Measurements from ENCODE around the gene PRDM16. TPM values are rescaled to one million over a fixed set of nuclear protein-coding genes. Genes with fewer than 3 reads are reported as not detected.

PRDM16 gene
- total RNA-seq, 1 experiment from 2014 or later, result 5.3 TPM

DNA sequence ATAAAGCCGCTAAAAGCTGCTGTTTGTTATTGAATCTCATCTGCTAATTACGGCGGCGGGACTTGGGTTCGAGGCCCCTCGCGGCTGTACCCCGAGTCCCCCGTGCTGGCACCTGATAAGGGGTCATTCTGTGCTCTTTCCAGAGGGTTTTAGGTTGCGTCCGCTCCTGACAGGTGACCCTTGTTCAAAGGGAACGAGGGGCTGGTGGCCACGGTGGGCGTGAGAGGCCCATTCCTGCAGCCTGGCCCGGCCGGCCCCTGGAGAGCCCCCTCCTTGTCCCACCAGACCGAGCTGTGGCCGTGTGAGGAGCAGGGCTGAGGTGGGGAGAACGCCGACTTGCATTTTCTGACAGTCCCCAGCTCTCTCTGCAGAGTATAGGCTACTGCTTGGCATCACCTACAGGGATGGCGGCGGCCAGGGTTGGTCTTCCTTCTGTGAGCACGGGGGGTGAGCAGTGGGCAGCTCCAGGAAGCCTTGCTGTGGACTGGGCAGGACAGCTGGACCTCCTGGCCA lies 12.2 kb downstream of the PRDM16 start:
- H3K9me3 Mint-ChIP-seq (ENCODE audit: unreplicated experiment), result no peaks in the 10 kb centered on the region
- no peak overlapping the region for H3K4me3 Mint-ChIP-seq (ENCODE audit: unreplicated experiment)
- no peaks in the 10 kb centered on the region for H3K27me3 Mint-ChIP-seq (ENCODE audit: insufficient read depth, unreplicated experiment)
- Histone ChIP-seq H3K27me3 (replicated peaks; ENCODE audit: control insufficient read depth, insufficient read depth, low read length) (no peaks in the 10 kb centered on the region), H3K36me3 (ENCODE audit: control insufficient read depth, insufficient read depth, low read length) (no peaks in the 10 kb centered on the region), H3K4me3 (ENCODE audit: low read depth, low read length) (no peak overlapping the region), H3K4me1 (no peaks in the 10 kb centered on the region), H3K9me3 (no peaks in the 10 kb centered on the region)
- no peaks in the 10 kb centered on the region for H3K36me3 Mint-ChIP-seq (ENCODE audit: insufficient read depth, unreplicated experiment)
- POLR2A ChIA-PET, result no interaction called here
- TF ChIP-seq, protein P1, sequence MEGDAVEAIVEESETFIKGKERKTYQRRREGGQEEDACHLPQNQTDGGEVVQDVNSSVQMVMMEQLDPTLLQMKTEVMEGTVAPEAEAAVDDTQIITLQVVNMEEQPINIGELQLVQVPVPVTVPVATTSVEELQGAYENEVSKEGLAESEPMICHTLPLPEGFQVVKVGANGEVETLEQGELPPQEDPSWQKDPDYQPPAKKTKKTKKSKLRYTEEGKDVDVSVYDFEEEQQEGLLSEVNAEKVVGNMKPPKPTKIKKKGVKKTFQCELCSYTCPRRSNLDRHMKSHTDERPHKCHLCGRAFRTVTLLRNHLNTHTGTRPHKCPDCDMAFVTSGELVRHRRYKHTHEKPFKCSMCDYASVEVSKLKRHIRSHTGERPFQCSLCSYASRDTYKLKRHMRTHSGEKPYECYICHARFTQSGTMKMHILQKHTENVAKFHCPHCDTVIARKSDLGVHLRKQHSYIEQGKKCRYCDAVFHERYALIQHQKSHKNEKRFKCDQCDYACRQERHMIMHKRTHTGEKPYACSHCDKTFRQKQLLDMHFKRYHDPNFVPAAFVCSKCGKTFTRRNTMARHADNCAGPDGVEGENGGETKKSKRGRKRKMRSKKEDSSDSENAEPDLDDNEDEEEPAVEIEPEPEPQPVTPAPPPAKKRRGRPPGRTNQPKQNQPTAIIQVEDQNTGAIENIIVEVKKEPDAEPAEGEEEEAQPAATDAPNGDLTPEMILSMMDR (IDR thresholded peaks at IDR 0.05; ENCODE audit: insufficient read depth in 1 of 2, low read depth in 1 of 2, low read length in 1 of 2, severe bottlenecking in 1 of 2, unreplicated experiment in 1 of 2), result no peak
- DNase-seq, result no peak
- intact Hi-C loops (cut with micrococcal nuclease; ENCODE audit: unreplicated experiment), result no loop called here
- H3K27ac Mint-ChIP-seq (ENCODE audit: unreplicated experiment), result no peak overlapping the region
- H3K4me1 Mint-ChIP-seq (ENCODE audit: low read depth, unreplicated experiment), result no peaks in the 10 kb centered on the region
- CTCF ChIA-PET, result interaction anchor here (0.7 kb wide), 1 partner anchor 9 kb away, joined by 4 read pairs; no protein-coding TSS in a partner anchor
- BruUV-seq (replicated peaks), result no TSS peak

DNA sequence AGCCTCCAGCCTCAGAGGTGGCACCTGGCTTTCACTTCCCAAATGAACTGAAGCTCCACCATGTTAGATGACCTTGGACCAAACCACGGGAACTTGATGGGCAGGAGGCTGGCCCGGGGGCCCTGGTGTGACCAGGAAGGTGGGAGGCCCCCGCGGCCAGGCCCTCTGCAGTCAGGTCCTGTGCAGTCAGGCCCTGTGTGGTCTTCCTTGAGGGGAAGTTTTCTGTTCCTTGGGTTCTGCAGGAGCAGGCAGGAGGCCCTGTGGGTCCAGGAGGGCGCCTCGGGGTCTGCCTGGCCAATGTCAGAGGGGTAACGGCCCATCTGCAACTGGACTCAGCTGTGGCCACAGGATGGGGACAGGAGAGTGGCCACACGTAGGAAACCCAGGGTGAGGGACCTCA lies 13.0 kb downstream of the PRDM16 start:
- Histone ChIP-seq H3K4me3 (ENCODE audit: low read depth, low read length) (no peak overlapping the region), H3K27me3 (replicated peaks; ENCODE audit: control insufficient read depth, insufficient read depth, low read length) (no peaks in the 10 kb centered on the region), H3K9me3 (no peaks in the 10 kb centered on the region), H3K36me3 (ENCODE audit: control insufficient read depth, insufficient read depth, low read length) (no peaks in the 10 kb centered on the region), H3K4me1 (no peaks in the 10 kb centered on the region)
- no peaks in the 10 kb centered on the region for H3K27me3 Mint-ChIP-seq (ENCODE audit: insufficient read depth, unreplicated experiment)
- ChIA-PET CTCF (no interaction called here), POLR2A (no interaction called here)
- intact Hi-C loops (cut with micrococcal nuclease; ENCODE audit: unreplicated experiment), result no loop called here
- no peaks in the 10 kb centered on the region for H3K36me3 Mint-ChIP-seq (ENCODE audit: insufficient read depth, unreplicated experiment)
- BruUV-seq (replicated peaks), result no TSS peak
- no peak overlapping the region for H3K27ac Mint-ChIP-seq (ENCODE audit: unreplicated experiment)
- H3K9me3 Mint-ChIP-seq (ENCODE audit: unreplicated experiment), result no peaks in the 10 kb centered on the region
- no peaks in the 10 kb centered on the region for H3K4me1 Mint-ChIP-seq (ENCODE audit: low read depth, unreplicated experiment)
- no peak overlapping the region for H3K4me3 Mint-ChIP-seq (ENCODE audit: unreplicated experiment)
- DNase-seq, result no peak
- TF ChIP-seq, protein P1 (IDR thresholded peaks at IDR 0.05; ENCODE audit: insufficient read depth in 1 of 2, low read depth in 1 of 2, low read length in 1 of 2, severe bottlenecking in 1 of 2, unreplicated experiment in 1 of 2), result no peak

DNA sequence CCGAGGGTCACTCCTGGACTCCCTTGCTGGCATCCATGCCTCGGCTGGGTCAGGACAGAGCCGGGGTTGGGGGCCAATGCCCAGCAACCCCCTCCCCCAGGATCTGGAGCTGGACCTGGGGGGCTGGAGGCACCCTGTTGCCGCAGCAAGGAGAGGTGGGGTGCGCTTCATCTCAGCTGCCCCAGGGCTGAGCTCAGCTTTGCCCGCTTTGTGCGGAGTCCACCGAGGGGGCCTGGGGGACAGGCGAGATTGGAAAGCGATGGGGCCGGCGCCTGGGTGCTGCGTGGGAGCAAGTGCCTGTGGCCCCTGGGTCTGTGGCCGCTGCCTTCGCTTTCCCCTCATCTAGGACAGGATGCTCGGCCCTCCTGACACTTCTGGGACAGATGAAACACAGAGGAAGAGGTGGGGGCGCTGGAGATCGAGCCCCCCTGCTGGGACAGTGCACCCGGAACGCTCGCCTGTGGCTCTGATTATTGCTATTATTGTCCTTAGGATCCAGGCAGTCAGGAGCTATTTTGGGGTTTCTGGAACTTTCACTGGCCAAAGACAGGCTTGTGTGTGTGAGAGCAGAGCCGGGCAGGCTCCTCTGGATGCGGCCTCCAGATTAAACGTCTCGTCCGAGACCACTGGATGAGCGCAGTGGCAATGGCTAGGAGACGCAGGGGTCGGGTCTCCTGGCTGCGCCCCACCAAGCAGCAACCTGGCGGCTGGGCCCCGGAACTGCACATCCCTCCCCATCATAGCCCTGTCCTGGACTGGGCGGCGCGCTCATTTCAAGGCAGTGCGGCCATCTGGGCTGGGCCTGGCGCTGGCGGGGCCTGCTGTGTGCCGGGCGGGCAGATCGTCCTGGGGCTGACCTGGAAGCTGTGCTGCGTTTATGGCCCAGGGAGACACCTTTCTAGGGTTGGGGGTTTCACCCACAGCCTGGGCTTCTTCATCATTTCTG lies 13.8 kb downstream of the PRDM16 start:
- no peaks in the 10 kb centered on the region for H3K27me3 Mint-ChIP-seq (ENCODE audit: insufficient read depth, unreplicated experiment)
- no peaks in the 10 kb centered on the region for H3K4me1 Mint-ChIP-seq (ENCODE audit: low read depth, unreplicated experiment)
- TF ChIP-seq, protein P1 (IDR thresholded peaks at IDR 0.05; ENCODE audit: insufficient read depth in 1 of 2, low read depth in 1 of 2, low read length in 1 of 2, severe bottlenecking in 1 of 2, unreplicated experiment in 1 of 2), result no peak
- Histone ChIP-seq H3K4me3 (ENCODE audit: low read depth, low read length) (no peak overlapping the region), H3K9me3 (no peaks in the 10 kb centered on the region), H3K36me3 (ENCODE audit: control insufficient read depth, insufficient read depth, low read length) (no peaks in the 10 kb centered on the region), H3K27me3 (replicated peaks; ENCODE audit: control insufficient read depth, insufficient read depth, low read length) (no peaks in the 10 kb centered on the region), H3K4me1 (no peaks in the 10 kb centered on the region)
- H3K9me3 Mint-ChIP-seq (ENCODE audit: unreplicated experiment), result no peaks in the 10 kb centered on the region
- H3K27ac Mint-ChIP-seq (ENCODE audit: unreplicated experiment), result no peak overlapping the region
- DNase-seq, result no peak
- H3K36me3 Mint-ChIP-seq (ENCODE audit: insufficient read depth, unreplicated experiment), result no peaks in the 10 kb centered on the region
- no TSS peak for BruUV-seq (replicated peaks)
- intact Hi-C loops (cut with micrococcal nuclease; ENCODE audit: unreplicated experiment), result no loop called here
- H3K4me3 Mint-ChIP-seq (ENCODE audit: unreplicated experiment), result no peak overlapping the region
- CTCF ChIA-PET, result interaction anchor here (0.6 kb wide), 1 partner anchor 883 kb away, joined by 3 read pairs; no protein-coding TSS in a partner anchor
- POLR2A ChIA-PET, result no interaction called here
